Limb (tissue), 2 donors: Measurements from ENCODE around the gene KCNIP4.

Experiments used
- DNase-seq, 2 donors: peaks; one replicate each; pipeline ENCODE4 v3.0.0-alpha.2; 2016; ENCODE audit errors: extremely low spot score in 2 of 2

Gene KCNIP4

GRCh38 chr4:20984576-20984836, 964.1 kb downstream of the KCNIP4 start:
- no peak for DNase-seq

GRCh38 chr4:20983763-20984575, 964.6 kb downstream of the KCNIP4 start:
- DNase-seq = peak; percentile 18 to 63

GRCh38 chr4:20982544-20982943, 966.0 kb downstream of the KCNIP4 start:
- no peak for DNase-seq

GRCh38 chr4:20960291-20960690, 988.3 kb downstream of the KCNIP4 start:
- no peak for DNase-seq

GRCh38 chr4:20954541-20954940, 994.0 kb downstream of the KCNIP4 start:
- no peak for DNase-seq

GRCh38 chr4:20944961-20945360, 1003.6 kb downstream of the KCNIP4 start:
- no peak for DNase-seq

- DNase-seq = no peak
These were observed 1004.1 kb downstream of the KCNIP4 start for GRCh38 chr4:20944451-20944850.

GRCh38 chr4:20938204-20938603, 1010.4 kb downstream of the KCNIP4 start:
- DNase-seq = no peak

GRCh38 chr4:20926529-20926928, 1022.0 kb downstream of the KCNIP4 start:
- no peak for DNase-seq

GRCh38 chr4:20925176-20925575, 1023.4 kb downstream of the KCNIP4 start:
- DNase-seq = no peak

GRCh38 chr4:20922962-20923361, 1025.6 kb downstream of the KCNIP4 start:
- DNase-seq = no peak

GRCh38 chr4:20916106-20916505, 1032.5 kb downstream of the KCNIP4 start:
- DNase-seq = no peak

- DNase-seq = no peak
These were observed 1043.6 kb downstream of the KCNIP4 start for GRCh38 chr4:20904966-20905365.

- no peak for DNase-seq
These were observed 1046.7 kb downstream of the KCNIP4 start for GRCh38 chr4:20901851-20902250.

- DNase-seq = no peak
These were observed 1049.0 kb downstream of the KCNIP4 start for GRCh38 chr4:20899591-20899990.

GRCh38 chr4:20895988-20896387, 1052.6 kb downstream of the KCNIP4 start:
- no peak for DNase-seq

- no peak for DNase-seq
These were observed 1053.4 kb downstream of the KCNIP4 start for GRCh38 chr4:20895208-20895607.

- no peak for DNase-seq
These were observed 1057.8 kb downstream of the KCNIP4 start for GRCh38 chr4:20890761-20891160.

GRCh38 chr4:20889901-20890300, 1058.7 kb downstream of the KCNIP4 start:
- no peak for DNase-seq

GRCh38 chr4:20883677-20884076, 1064.9 kb downstream of the KCNIP4 start:
- DNase-seq = no peak

GRCh38 chr4:20883231-20883630, 1065.3 kb downstream of the KCNIP4 start:
- DNase-seq = no peak

GRCh38 chr4:20882500-20882899, 1066.1 kb downstream of the KCNIP4 start:
- no peak for DNase-seq

GRCh38 chr4:20881658-20882057, 1066.9 kb downstream of the KCNIP4 start:
- no peak for DNase-seq

- no peak for DNase-seq
These were observed 1069.8 kb downstream of the KCNIP4 start for GRCh38 chr4:20878806-20879205.
